Smooth muscle cell (in vitro differentiated cells): ENCODE measurements around the gene NR2F1-AS1. TPM values are rescaled to one million over a fixed set of nuclear protein-coding genes. Genes with fewer than 3 reads are reported as not detected.

ENCODE experiments used
- DNase-seq: peaks from one replicate; lab custom pipeline; 2025; ENCODE audit not compliant: unreplicated experiment; lab: John Stamatoyannopoulos, UW
- H2AFZ ChIP-seq: fragments of 200-600 bp; sonication (generic); 2 replicates; pipeline ENCODE4 v1.6.0; 2016; ENCODE audit warnings: antibody characterized with exemption, low read depth, mild to moderate bottlenecking
- H3F3A ChIP-seq: fragments of 200-600 bp; sonication (generic); 2 replicates; pipeline ENCODE4 v1.6.0; 2017; ENCODE audit warnings: antibody characterized with exemption, low read depth
- H3K27ac ChIP-seq: fragments of 200-600 bp; sonication (generic); 2 replicates; pipeline ENCODE4 v1.5.1; 2016; ENCODE audit warnings: low read depth, mild to moderate bottlenecking
- H3K27me3 ChIP-seq: fragments of 200-600 bp; sonication (generic); 2 replicates; pipeline ENCODE4 v1.6.1; 2016; ENCODE audit warnings: low read depth, mild to moderate bottlenecking
- H3K36me3 ChIP-seq: fragments of 200-600 bp; sonication (generic); 2 replicates; pipeline ENCODE4 v1.5.1; 2016; ENCODE audit warnings: low read depth
- H3K4me1 ChIP-seq: fragments of 200-600 bp; sonication (generic); 2 replicates; pipeline ENCODE4 v1.5.1; 2016; ENCODE audit warnings: low read depth
- H3K4me2 ChIP-seq: fragments of 200-600 bp; sonication (generic); 2 replicates; pipeline ENCODE4 v1.6.0; 2016; ENCODE audit warnings: mild to moderate bottlenecking
- H3K4me3 ChIP-seq: fragments of 200-600 bp; sonication (generic); 2 replicates; pipeline ENCODE4 v1.5.1; 2016; ENCODE audit warnings: mild to moderate bottlenecking
- H3K79me2 ChIP-seq: fragments of 200-600 bp; sonication (generic); 2 replicates; pipeline ENCODE4 v1.6.0; 2016; ENCODE audit warnings: low read depth, mild to moderate bottlenecking
- H3K9ac ChIP-seq: fragments of 200-600 bp; sonication (generic); 2 replicates; pipeline ENCODE4 v1.6.0; 2016; ENCODE audit warnings: low read depth
- H3K9me3 ChIP-seq: fragments of 200-600 bp; sonication (generic); replicated peaks from 2 replicates; pipeline ENCODE4 v1.5.1; 2016; ENCODE audit warnings: low read depth
- H4K20me1 ChIP-seq: fragments of 200-600 bp; sonication (generic); 2 replicates; pipeline ENCODE4 v1.6.0; 2016; ENCODE audit warnings: low read depth
- CTCF ChIP-seq: fragments of 200-600 bp; sonication (generic); IDR thresholded peaks from 2 replicates; pipeline ENCODE4 v1.5.1; 2017; ENCODE audit warnings: borderline replicate concordance, mild to moderate bottlenecking, antibody characterized with exemption; ENCODE audit not compliant: insufficient read depth, poor library complexity, severe bottlenecking
- WGBS: methylation state at CpG from one replicate; pipeline ENCODE4 v1.1.7; 2016; ENCODE audit warnings: low lambda C conversion rate; 5-methylcytosine and 5-hydroxymethylcytosine counted together
- polyA plus RNA-seq: library from polyadenylated mRNA; unstranded; fragments of >200 nt; fragmentation: Nextera tagmentation; extraction: Ambion mirVana; gene quantifications from 2 replicates; pipeline ENCODE4 v1.2.1, GENCODE V29; 2016
- total RNA-seq: library from RNA; depleted of rRNA; stranded (reverse); fragments of >200 nt; gene quantifications from 2 replicates; pipeline ENCODE4 v1.2.3, GENCODE V29; 2014

The NR2F1-AS1 gene
- total and polyA plus RNA-seq, 2 experiments from 2014 or later, result 18.7 to 26.1 TPM

- peaks cover 71% of the 10 kb centered on the region for H3K4me1 ChIP-seq
Observed at GRCh38 chr5:93572608-93573353, 8.2 kb downstream of the NR2F1-AS1 start.

GRCh38 chr5:93572101-93572607, 8.9 kb downstream of the NR2F1-AS1 start:
- no peak overlapping the region for H2AFZ ChIP-seq
- peak overlapping the region; percentile 25 for H3K4me3 ChIP-seq
- no peak overlapping the region for H3K9ac ChIP-seq
- H3F3A ChIP-seq, result no peaks in the 10 kb centered on the region
- H3K4me2 ChIP-seq, result peak overlapping the region; percentile 64
- H3K27me3 ChIP-seq, result peaks cover 100% of the 10 kb centered on the region
- peaks cover 6% of the 10 kb centered on the region for H3K79me2 ChIP-seq
- peaks cover 66% of the 10 kb centered on the region for H3K4me1 ChIP-seq
- TF ChIP-seq CTCF, result no peak
- no peak for DNase-seq
- no peak overlapping the region for H3K27ac ChIP-seq
- 5% methylated on average over 40 of the region's 40 CpGs for WGBS
- H3K9me3 ChIP-seq, result no peaks in the 10 kb centered on the region
- peaks cover 63% of the 10 kb centered on the region for H4K20me1 ChIP-seq
- H3K36me3 ChIP-seq, result no peaks in the 10 kb centered on the region

More at GRCh38 chr5:93572608-93573353, 8.2 kb downstream of the NR2F1-AS1 start:
- H3K27me3 ChIP-seq, result peaks cover 100% of the 10 kb centered on the region
- no peaks in the 10 kb centered on the region for H3K9me3 ChIP-seq
- no peak overlapping the region for H3K9ac ChIP-seq
- peaks cover 63% of the 10 kb centered on the region for H4K20me1 ChIP-seq
- H2AFZ ChIP-seq, result no peak overlapping the region
- no peaks in the 10 kb centered on the region for H3K36me3 ChIP-seq
- no peak for TF ChIP-seq CTCF
- H3K4me3 ChIP-seq, result peak overlapping the region; percentile 25
- DNase-seq, result no peak
- H3K27ac ChIP-seq, result no peak overlapping the region
- peak overlapping the region; percentile 64 for H3K4me2 ChIP-seq
- 4% methylated on average over 45 of the region's 45 CpGs for WGBS
- no peaks in the 10 kb centered on the region for H3F3A ChIP-seq
- H3K79me2 ChIP-seq, result peaks cover 6% of the 10 kb centered on the region

- Histone ChIP-seq H3K27me3 (peaks cover 95% of the 10 kb centered on the region), H3K9ac (no peak overlapping the region), H3K27ac (no peak overlapping the region), H3K9me3 (no peaks in the 10 kb centered on the region), H3K4me3 (peak overlapping the region; percentile 45), H3K4me1 (peaks cover 58% of the 10 kb centered on the region), H4K20me1 (peaks cover 60% of the 10 kb centered on the region), H3F3A (no peaks in the 10 kb centered on the region), H3K4me2 (peak overlapping the region; percentile 64), H2AFZ (peak overlapping the region; percentile 71), H3K36me3 (no peaks in the 10 kb centered on the region), H3K79me2 (peaks cover 7% of the 10 kb centered on the region)
- 20% methylated on average over 32 of the region's 32 CpGs for WGBS
- no peak for DNase-seq
- TF ChIP-seq CTCF, result no peak
Observed at GRCh38 chr5:93571114-93571949, 9.7 kb downstream of the NR2F1-AS1 start.
